Measurements from ENCODE around the gene COL5A3.

Gene COL5A3

DNA sequence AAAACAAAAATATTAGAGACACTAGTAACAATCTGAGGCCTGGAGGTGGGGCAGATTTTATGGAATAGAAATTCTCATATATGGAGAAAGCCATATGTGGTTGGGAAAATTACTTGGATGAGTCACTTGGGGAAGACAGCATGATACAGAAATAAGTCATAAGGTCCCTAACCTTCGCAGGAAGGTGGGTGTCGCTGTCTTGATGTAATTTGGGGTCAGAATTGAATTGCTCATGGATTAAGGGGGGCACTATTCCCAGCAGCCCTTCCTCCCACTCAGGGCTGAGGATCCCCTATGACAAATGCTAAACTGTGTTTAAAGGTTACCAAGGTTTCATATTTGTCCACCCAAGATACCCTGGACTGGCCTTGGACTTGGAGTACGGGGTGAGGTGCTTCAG is 8.0 kb upstream of the COL5A3 start:
- no peak for DNase-seq
- Histone ChIP-seq H3K36me3 (no peaks in the 10 kb centered on the region), H3K27me3 (peaks cover 20% of the 10 kb centered on the region), H3K4me1 (no peaks in the 10 kb centered on the region), H3K4me3 (ENCODE audit: low read depth, low read length) (no peak overlapping the region), H3K9me3 (no peaks in the 10 kb centered on the region)
- no peak for TF ChIP-seq CTCF (IDR thresholded peaks at IDR 0.05; ENCODE audit: low read depth, low read length)

- Histone ChIP-seq H3K4me1 (no peaks in the 10 kb centered on the region), H3K27me3 (peaks cover 56% of the 10 kb centered on the region), H3K4me3 (ENCODE audit: low read depth, low read length) (no peak overlapping the region), H3K36me3 (no peaks in the 10 kb centered on the region), H3K9me3 (no peaks in the 10 kb centered on the region)
- TF ChIP-seq CTCF (IDR thresholded peaks at IDR 0.05; ENCODE audit: low read depth, low read length), result no peak
- DNase-seq, result no peak
Measured at GRCh38 chr19:10013834-10014618, 3.7 kb upstream of the COL5A3 start.

DNA sequence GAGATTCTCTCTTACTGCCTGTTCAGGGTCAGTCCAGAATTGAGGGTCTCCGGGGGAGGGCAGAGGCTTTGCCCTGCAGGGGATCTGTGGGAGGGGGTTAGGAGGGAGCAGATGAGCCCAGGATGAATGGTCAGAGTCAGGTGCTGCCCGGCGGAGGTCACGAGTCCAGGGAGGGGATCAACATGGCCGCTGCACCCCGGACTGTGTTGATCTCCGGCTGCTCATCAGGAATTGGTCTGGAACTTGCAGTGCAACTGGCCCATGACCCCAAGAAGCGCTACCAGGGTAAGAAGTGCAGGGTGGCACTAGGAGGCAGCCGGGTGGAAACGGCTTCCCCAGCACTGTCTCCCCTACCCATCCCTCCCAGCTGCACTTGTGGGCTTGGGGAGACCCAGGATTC is 3.0 kb upstream of the COL5A3 start, which contains the start of gene RDH8:
Gene RDH8, plus strand, starts transcription at position 168 of the 400 bp plus-strand sequence. Its CDS starts 15 bp downstream, at position 183.
- no peak within 1 kb of the TSS for H3K4me3 ChIP-seq (ENCODE audit: low read depth, low read length)
- no peak for TF ChIP-seq CTCF (IDR thresholded peaks at IDR 0.05; ENCODE audit: low read depth, low read length)
- peaks cover 59% of the 10 kb centered on the region for H3K27me3 ChIP-seq
- H3K9me3 ChIP-seq, result no peaks in the 10 kb centered on the region
- H3K4me1 ChIP-seq, result no peaks in the 10 kb centered on the region
- H3K36me3 ChIP-seq, result no peaks in the 10 kb centered on the region
- DNase-seq, result no peak

GRCh38 chr19:10011974-10012373 is 1.7 kb upstream of the COL5A3 start:
- no peak for DNase-seq
- Histone ChIP-seq H3K4me1 (no peaks in the 10 kb centered on the region), H3K27me3 (peaks cover 62% of the 10 kb centered on the region), H3K9me3 (no peaks in the 10 kb centered on the region), H3K36me3 (no peaks in the 10 kb centered on the region), H3K4me3 (ENCODE audit: low read depth, low read length) (no peak overlapping the region)
- TF ChIP-seq CTCF (IDR thresholded peaks at IDR 0.05; ENCODE audit: low read depth, low read length), result no peak

DNA sequence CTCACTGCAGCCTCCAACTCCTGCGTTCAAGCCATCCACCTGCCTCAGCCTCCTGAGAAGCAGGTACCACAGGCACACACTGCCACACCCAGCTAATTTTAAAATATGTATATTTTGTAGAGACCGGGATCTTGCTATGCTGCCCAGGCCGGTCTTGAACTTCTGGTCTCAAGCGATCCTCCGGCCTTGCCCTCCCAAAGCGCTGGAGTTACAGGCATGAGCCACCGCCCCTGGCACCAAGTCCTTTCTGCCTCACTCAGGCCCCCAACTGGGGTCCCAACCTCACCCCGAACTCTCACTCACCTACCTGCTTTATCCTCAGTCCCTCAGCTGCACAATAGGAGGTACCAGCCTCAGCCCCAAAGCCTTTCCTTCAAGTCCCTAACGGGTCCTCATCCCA is 635 bp upstream of the COL5A3 start:
- H3K4me1 ChIP-seq, result no peaks in the 10 kb centered on the region
- DNase-seq, result no peak
- no peaks in the 10 kb centered on the region for H3K9me3 ChIP-seq
- H3K36me3 ChIP-seq, result no peaks in the 10 kb centered on the region
- peaks cover 62% of the 10 kb centered on the region for H3K27me3 ChIP-seq
- H3K4me3 ChIP-seq (ENCODE audit: low read depth, low read length), result no peak overlapping the region
- TF ChIP-seq CTCF (IDR thresholded peaks at IDR 0.05; ENCODE audit: low read depth, low read length), result no peak

- TF ChIP-seq CTCF (IDR thresholded peaks at IDR 0.05; ENCODE audit: low read depth, low read length), result no peak
Measured at GRCh38 chr19:10009714-10010224, 535 bp downstream of the COL5A3 start.

More at GRCh38 chr19:10009714-10010224, 535 bp downstream of the COL5A3 start:
- Histone ChIP-seq H3K9me3 (no peaks in the 10 kb centered on the region), H3K27me3 (peaks cover 57% of the 10 kb centered on the region), H3K4me3 (ENCODE audit: low read depth, low read length) (no peak overlapping the region), H3K36me3 (no peaks in the 10 kb centered on the region), H3K4me1 (no peaks in the 10 kb centered on the region)
- no peak for DNase-seq
